Measurements from ENCODE around the gene TEKT2. TPM values are rescaled to one million over a fixed set of nuclear protein-coding genes. Genes with fewer than 3 reads are reported as not detected.

Gene TEKT2
- total RNA-seq, 4 donors from 2014 or later, result 0.83 TPM; not detected in 3

DNA sequence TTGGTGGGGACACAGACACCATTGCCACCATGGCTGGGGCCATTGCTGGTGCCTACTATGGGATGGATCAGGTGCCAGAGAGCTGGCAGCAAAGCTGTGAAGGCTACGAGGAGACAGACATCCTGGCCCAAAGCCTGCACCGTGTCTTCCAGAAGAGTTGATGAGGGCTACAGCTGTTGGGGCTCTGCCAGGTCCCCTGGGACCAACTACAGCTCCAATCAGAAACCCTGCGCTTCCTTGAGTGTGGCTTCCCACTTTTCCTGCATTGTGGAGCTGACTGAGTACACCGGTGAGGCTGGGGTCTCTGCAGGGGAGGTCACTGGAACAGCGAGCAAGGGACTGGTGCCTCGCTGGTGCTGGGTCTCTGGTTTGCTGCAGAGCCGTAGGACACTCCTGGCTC is 9.3 kb downstream of the TEKT2 start:
- intact Hi-C loops (cut with DNase I), result no loop called here
- Histone ChIP-seq H3K27ac (replicated peaks in 1 of 4) (no peak overlapping the region), H3K4me1 (peaks cover 17 to 66% (median 56%) of the 10 kb centered on the region in 4 donors), H3K27me3 (no peaks in the 10 kb centered on the region), H3K36me3 (peaks cover 28 to 69% (median 60%) of the 10 kb centered on the region in 4 donors), H3K9me3 (no peaks in the 10 kb centered on the region), H3K4me3 (no peak overlapping the region)
- TF ChIP-seq, protein P1, sequence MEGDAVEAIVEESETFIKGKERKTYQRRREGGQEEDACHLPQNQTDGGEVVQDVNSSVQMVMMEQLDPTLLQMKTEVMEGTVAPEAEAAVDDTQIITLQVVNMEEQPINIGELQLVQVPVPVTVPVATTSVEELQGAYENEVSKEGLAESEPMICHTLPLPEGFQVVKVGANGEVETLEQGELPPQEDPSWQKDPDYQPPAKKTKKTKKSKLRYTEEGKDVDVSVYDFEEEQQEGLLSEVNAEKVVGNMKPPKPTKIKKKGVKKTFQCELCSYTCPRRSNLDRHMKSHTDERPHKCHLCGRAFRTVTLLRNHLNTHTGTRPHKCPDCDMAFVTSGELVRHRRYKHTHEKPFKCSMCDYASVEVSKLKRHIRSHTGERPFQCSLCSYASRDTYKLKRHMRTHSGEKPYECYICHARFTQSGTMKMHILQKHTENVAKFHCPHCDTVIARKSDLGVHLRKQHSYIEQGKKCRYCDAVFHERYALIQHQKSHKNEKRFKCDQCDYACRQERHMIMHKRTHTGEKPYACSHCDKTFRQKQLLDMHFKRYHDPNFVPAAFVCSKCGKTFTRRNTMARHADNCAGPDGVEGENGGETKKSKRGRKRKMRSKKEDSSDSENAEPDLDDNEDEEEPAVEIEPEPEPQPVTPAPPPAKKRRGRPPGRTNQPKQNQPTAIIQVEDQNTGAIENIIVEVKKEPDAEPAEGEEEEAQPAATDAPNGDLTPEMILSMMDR (IDR thresholded peaks at IDR 0.05), result no peak
- TF ChIP-seq POLR2A (IDR thresholded peaks at IDR 0.05; ENCODE audit: low read depth) (no peak), EP300 (IDR thresholded peaks at IDR 0.05) (no peak), POLR2AphosphoS5 (IDR thresholded peaks at IDR 0.05) (no peak)
- WGBS, result 100% methylated on average over 1 of the region's 7 CpGs
- DNase-seq (ENCODE audit: extremely low spot score), result no peak

DNA sequence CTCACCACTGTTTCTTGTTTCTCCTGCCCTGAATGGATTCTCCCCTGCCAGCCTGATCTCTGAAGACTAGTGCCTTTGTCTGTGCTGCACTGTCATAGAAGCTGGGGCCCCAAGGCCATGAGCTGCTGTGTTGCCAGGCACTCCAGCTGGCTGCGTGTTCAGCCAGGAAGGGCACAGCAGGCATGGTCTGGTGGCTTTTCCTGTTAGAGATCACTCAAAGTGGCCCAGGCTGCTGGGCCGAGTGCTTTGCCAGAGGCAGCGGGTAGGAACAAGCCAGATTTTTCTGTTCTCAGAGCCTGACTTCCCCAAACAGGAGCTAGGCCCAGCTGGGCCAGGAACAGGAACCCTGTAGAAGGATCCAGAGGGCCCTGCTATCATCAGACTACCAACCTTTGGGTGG is 10.0 kb downstream of the TEKT2 start:
- Histone ChIP-seq H3K27ac (replicated peaks in 1 of 4) (peak overlapping the region in 2 of 4 donors; percentile 33 to 40), H3K9me3 (no peaks in the 10 kb centered on the region), H3K4me1 (peaks cover 15 to 62% (median 52%) of the 10 kb centered on the region in 4 donors), H3K27me3 (no peaks in the 10 kb centered on the region), H3K4me3 (no peak overlapping the region), H3K36me3 (peaks cover 28 to 69% (median 60%) of the 10 kb centered on the region in 4 donors)
- no peak for TF ChIP-seq EP300 (IDR thresholded peaks at IDR 0.05)
- TF ChIP-seq, protein P1 (IDR thresholded peaks at IDR 0.05), result no peak
- TF ChIP-seq POLR2AphosphoS5 (IDR thresholded peaks at IDR 0.05), result no peak
- no peak for TF ChIP-seq POLR2A (IDR thresholded peaks at IDR 0.05; ENCODE audit: low read depth)
- intact Hi-C loops (cut with DNase I), result no loop called here
- no peak for DNase-seq (ENCODE audit: extremely low spot score)
- 74% methylated on average over 2 of the region's 3 CpGs for WGBS

DNA sequence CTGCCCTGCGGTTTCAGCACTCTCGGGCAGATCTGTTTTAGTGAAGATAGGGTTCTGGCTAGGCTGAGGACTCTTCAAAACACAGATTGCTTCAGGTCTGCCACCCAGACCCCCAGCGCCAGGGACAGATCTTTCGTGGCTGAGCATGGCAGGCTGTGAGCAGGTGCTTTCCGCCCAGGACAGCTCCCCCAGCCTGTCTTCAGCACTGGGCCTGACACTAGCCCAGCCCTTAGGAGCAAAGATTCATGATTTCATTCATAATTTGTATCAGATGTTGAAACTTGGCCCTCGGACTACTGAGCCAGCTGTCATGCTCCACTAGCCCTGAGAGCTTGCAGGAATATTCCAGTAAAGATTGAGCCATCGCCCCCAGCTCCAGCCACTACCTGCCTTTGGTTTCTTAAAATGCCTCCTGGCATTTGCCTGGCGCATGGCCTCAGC is 10.7 kb downstream of the TEKT2 start:
- no peaks in the 10 kb centered on the region for H3K9me3 ChIP-seq
- H3K27me3 ChIP-seq, result no peaks in the 10 kb centered on the region
- TF ChIP-seq, protein P1 (IDR thresholded peaks at IDR 0.05), result no peak
- TF ChIP-seq POLR2A (IDR thresholded peaks at IDR 0.05; ENCODE audit: low read depth), result no peak
- no peak for TF ChIP-seq POLR2AphosphoS5 (IDR thresholded peaks at IDR 0.05)
- no peak for TF ChIP-seq EP300 (IDR thresholded peaks at IDR 0.05)
- intact Hi-C loops (cut with DNase I), result loop anchor here (5.0 kb wide), 2 partner anchors 93 to 193 kb away; no protein-coding TSS in a partner anchor
- H3K4me1 ChIP-seq, result peaks cover 11 to 64% (median 50%) of the 10 kb centered on the region in 4 donors
- H3K27ac ChIP-seq (replicated peaks in 1 of 4), result peak overlapping the region in 1 of 4 donors; percentile 40
- WGBS, result 72% methylated on average over 7 of the region's 8 CpGs
- no peak overlapping the region for H3K4me3 ChIP-seq
- no peak for DNase-seq (ENCODE audit: extremely low spot score)
- H3K36me3 ChIP-seq, result peaks cover 28 to 69% (median 60%) of the 10 kb centered on the region in 4 donors

DNA sequence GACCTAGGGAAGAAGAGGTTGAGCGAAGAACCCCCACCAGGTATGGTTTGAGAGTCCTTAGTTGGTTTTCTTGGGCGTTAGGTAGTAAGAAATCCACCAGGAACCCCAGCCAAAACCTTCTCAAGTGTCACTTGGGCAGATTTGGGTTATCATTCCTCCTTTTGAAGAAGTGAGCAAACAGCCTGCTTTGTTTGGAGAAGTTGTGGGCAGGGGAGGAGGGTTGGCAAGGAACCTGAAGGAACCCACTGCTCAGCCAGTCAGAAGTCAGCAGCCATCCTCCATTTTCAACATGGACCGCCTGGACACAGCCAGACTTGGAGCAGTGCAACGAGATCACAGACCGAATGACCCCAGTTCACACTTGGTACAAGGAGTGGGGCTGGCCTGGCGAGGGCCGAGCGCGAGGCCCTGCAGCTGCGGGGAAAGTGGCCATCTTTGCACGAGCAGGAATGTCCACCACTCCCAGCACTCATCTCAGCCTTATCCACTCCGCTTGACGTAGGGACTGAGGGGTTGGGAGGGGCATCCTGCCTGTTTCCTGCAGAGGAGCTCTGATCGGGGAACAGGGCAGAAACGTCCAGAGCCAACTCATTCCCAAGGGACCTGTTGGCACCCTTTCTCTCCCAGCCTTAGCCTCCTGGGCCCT is 12.0 kb downstream of the TEKT2 start:
- no peak overlapping the region for H3K4me3 ChIP-seq
- peaks cover 7 to 61% (median 45%) of the 10 kb centered on the region in 4 donors for H3K4me1 ChIP-seq
- peaks cover 28 to 67% (median 54%) of the 10 kb centered on the region in 4 donors for H3K36me3 ChIP-seq
- no peak for TF ChIP-seq EP300 (IDR thresholded peaks at IDR 0.05)
- no peak for TF ChIP-seq POLR2AphosphoS5 (IDR thresholded peaks at IDR 0.05)
- TF ChIP-seq, protein P1 (IDR thresholded peaks at IDR 0.05), result no peak
- TF ChIP-seq POLR2A (IDR thresholded peaks at IDR 0.05; ENCODE audit: low read depth), result no peak
- H3K27me3 ChIP-seq, result no peaks in the 10 kb centered on the region
- no peaks in the 10 kb centered on the region for H3K9me3 ChIP-seq
- H3K27ac ChIP-seq (replicated peaks in 1 of 4), result peak overlapping the region in 1 of 4 donors; percentile 3
- intact Hi-C loops (cut with DNase I), result loop anchor here (5.0 kb wide), 2 partner anchors 91 to 191 kb away; no protein-coding TSS in a partner anchor
- DNase-seq (ENCODE audit: extremely low spot score), result no peak
- WGBS, result 66% methylated on average over 7 of the region's 15 CpGs

Data from esophagus muscularis mucosa (tissue), 4 donors.